HG02763 (cell line): ENCODE measurements around the gene TNRC6B.
A peak's percentile ranks its signal among the peaks of the same experiment; 100 is the strongest.
"Not testable (repeated sequence)": the region's sequence is repeated elsewhere in the genome, so short reads cannot be mapped to it uniquely, and the experiment has no call there.

Experiments used
- ATAC-seq: cut with Tn5 transposase; IDR thresholded peaks from one replicate; pipeline ENCODE4 v1.9.1; 2021; ENCODE audit warnings: mild to moderate bottlenecking, moderate library complexity; ENCODE audit not compliant: unreplicated experiment

Gene TNRC6B, protein sequence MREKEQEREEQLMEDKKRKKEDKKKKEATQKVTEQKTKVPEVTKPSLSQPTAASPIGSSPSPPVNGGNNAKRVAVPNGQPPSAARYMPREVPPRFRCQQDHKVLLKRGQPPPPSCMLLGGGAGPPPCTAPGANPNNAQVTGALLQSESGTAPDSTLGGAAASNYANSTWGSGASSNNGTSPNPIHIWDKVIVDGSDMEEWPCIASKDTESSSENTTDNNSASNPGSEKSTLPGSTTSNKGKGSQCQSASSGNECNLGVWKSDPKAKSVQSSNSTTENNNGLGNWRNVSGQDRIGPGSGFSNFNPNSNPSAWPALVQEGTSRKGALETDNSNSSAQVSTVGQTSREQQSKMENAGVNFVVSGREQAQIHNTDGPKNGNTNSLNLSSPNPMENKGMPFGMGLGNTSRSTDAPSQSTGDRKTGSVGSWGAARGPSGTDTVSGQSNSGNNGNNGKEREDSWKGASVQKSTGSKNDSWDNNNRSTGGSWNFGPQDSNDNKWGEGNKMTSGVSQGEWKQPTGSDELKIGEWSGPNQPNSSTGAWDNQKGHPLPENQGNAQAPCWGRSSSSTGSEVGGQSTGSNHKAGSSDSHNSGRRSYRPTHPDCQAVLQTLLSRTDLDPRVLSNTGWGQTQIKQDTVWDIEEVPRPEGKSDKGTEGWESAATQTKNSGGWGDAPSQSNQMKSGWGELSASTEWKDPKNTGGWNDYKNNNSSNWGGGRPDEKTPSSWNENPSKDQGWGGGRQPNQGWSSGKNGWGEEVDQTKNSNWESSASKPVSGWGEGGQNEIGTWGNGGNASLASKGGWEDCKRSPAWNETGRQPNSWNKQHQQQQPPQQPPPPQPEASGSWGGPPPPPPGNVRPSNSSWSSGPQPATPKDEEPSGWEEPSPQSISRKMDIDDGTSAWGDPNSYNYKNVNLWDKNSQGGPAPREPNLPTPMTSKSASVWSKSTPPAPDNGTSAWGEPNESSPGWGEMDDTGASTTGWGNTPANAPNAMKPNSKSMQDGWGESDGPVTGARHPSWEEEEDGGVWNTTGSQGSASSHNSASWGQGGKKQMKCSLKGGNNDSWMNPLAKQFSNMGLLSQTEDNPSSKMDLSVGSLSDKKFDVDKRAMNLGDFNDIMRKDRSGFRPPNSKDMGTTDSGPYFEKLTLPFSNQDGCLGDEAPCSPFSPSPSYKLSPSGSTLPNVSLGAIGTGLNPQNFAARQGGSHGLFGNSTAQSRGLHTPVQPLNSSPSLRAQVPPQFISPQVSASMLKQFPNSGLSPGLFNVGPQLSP (N-terminal part only)

DNA sequence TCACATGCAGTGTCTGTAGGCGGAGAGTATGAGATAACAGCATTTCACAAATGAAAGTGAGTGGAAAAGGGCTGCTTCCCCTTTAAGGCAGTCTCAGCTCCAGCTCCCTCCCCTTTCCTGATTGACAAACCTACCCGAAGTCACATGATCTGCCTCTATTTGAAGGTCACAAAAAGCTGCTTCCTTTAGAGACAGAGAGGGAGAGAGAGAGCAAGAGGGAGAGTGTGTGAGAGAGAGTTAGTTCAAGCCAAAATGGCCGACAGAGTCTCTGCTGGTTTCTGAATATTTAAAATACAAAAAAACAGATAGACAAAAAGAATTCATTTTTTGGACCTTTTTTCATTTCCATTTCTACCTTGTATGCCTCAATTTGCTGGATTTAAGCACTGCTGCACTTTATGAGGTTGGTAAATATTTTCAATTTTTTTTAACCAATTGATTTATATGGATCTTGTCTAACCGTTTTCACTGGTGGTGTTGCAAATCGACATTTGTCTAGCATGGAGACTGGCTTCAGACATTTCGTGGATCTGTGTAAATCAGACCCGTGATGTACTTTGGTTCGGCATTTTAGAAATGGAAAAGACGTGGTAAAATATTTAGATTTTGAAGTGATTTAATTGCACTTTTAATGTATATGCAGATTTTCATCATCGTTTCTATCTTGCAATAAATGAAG is at the start of gene TNRC6B:
TSS of gene TNRC6B (plus strand) at position 188 of the 679 bp plus-strand sequence. CDS start at position 399, 211 bp downstream.
- ATAC-seq: peak; percentile 79

- no peak for ATAC-seq
Observed at GRCh38 chr22:40128989-40129388, 48.7 kb upstream of the TNRC6B start.

- ATAC-seq: no peak
Observed at GRCh38 chr22:40137132-40137531, 40.6 kb upstream of the TNRC6B start.

GRCh38 chr22:40138866-40139265 is 38.9 kb upstream of the TNRC6B start:
- ATAC-seq: no peak

DNA sequence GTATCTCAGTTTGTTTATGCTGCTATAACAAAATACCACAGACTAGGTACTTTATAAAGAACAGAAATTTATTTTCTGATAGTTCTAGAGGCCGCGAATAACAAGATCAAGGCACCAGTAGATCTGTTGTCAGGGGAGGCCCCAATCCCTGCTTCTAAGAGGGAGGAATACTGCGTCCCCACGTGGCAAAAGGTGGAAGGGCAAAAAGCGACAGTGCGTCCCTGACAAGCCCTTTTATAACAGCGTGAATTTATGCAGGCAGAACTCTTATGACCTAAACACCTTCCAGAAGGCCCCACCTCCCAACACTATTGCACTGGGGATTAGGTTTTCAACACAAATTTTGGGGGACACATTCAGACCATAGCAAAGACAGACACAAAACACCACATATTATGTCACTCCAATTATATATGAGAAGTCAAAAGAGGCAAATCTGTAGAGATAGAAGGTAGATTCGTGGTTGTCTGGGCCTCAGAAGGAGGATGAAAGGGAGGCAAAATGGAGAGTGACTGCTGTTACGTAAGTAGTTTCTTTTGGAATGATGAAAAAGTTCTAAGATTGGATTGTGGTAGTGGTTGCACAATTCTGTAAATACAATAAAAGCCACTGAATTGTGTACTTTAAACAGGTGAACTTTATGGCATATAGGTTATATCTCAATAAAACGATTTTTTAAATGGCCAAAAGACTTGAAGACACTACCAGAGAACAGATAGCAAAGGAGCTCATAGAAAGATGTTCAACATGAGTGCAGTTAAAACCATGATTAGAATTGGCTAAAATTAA is 30.1 kb upstream of the TNRC6B start:
- ATAC-seq: no peak

DNA sequence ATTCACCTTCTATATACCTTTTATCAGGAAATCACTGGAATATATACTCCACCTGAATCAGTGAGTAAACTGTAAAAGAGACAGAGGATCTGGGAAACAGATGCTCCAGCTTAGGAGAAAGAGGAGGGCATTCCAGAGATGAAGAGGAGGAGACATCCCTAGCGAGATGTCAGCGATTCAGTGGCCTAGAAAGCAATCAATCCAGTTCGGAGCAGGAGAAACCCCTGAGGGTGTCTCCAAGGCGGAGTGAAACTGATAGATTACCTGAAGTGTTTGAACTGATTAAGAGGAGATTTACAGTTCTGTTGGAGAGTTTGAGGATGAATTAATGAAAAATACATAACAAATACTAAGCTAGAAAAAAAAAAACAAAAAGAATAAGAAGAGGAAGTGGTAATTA is 24.5 kb upstream of the TNRC6B start:
- no peak for ATAC-seq

DNA sequence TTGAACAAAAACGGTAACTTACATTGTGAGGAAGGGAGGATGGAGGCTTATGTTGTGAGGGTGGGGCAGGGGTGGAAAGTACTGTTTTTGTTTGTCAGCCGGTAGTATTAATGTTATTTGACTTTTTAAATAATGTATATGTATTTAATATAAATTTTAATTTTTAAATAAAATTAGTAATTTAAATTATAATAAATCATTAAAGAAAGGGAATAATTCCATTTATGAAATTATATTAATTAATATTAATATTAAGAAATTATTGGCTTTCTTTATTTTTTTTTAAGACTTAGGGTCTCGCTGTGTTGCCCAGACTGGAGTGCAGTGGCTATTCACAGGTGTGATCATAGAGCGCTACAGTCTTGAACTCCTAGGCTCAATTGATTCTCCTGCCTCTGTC is 24.0 kb upstream of the TNRC6B start:
- ATAC-seq: no peak

DNA sequence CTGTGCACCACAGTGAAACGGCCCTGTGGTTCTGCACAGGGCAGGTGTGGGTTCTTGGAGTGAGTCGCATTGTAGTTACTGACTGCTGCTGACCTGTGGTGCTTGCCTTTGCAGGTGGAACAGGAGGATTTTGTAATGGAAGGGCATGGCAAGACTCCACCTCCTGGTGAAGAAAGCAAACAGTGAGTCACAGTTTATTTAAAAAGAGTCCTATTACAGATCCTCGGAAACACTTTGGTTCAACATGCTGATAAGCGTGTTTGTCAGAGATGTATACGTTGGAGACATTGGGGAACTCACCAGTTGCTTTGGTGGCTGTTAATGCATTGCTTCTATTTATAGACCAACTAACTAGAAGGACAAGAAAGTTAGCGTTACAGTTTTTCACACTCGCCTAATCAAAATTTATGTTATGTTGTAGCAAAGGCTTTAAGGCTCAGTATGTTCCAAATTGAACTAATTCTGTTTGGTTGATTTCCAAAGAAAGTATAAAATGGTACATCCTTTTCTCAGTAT is 21.7 kb upstream of the TNRC6B start:
- ATAC-seq: no peak

GRCh38 chr22:40156682-40157081 is 21.0 kb upstream of the TNRC6B start:
- not testable (repeated sequence) for ATAC-seq

DNA sequence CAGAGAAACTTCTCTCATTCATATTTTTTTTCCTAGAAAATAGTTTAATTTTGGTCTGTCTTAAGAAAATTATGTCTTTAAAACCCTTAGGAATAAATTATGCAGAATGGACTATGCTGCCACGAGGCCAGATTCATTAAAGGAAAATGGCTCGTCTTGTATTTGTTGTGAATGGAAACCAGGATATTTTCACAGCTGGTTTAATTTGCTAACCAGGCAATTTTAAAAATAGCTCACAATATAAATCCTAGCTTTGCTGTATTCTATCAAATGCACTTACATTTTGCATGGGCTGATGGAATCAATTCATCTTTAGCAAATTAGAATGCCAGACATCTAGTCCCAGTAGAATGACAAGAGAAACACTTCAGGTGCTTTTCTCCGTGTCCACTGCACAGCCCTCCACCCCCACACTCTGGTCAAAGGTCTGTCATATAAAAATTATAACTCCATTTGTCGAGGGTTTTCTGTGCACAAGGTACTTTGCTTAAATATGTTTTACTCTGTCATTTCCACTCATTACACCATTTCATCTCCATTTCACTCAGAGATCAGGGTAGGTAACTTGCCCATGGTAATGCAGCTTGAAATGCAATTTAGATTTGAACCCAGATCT is 20.3 kb upstream of the TNRC6B start:
- no peak for ATAC-seq

DNA sequence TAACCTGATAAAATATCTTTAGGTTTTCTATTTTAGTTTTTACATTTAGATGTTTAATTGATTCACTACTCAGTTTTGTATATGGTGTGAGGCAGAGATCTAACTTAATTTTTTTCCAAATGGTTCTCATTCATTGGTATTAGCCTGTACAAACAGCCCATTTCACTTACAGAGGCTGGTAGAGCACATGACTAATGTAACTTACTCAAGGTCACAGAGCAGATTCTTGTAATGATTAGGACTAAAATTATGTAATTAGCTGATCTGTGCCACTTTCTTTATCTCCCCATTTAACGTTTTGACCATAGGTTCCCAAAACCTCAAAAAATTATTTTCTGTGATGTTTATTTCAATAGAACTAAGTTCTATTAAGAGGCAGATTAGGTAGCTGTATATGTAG is 16.5 kb upstream of the TNRC6B start:
- no peak for ATAC-seq

- ATAC-seq: not testable (repeated sequence)
Observed at GRCh38 chr22:40165537-40165936, 12.2 kb upstream of the TNRC6B start.

GRCh38 chr22:40175611-40176244 is 2.0 kb upstream of the TNRC6B start:
- ATAC-seq: no peak

- no peak for ATAC-seq
Observed at GRCh38 chr22:40176921-40177737, 596 bp upstream of the TNRC6B start.

DNA sequence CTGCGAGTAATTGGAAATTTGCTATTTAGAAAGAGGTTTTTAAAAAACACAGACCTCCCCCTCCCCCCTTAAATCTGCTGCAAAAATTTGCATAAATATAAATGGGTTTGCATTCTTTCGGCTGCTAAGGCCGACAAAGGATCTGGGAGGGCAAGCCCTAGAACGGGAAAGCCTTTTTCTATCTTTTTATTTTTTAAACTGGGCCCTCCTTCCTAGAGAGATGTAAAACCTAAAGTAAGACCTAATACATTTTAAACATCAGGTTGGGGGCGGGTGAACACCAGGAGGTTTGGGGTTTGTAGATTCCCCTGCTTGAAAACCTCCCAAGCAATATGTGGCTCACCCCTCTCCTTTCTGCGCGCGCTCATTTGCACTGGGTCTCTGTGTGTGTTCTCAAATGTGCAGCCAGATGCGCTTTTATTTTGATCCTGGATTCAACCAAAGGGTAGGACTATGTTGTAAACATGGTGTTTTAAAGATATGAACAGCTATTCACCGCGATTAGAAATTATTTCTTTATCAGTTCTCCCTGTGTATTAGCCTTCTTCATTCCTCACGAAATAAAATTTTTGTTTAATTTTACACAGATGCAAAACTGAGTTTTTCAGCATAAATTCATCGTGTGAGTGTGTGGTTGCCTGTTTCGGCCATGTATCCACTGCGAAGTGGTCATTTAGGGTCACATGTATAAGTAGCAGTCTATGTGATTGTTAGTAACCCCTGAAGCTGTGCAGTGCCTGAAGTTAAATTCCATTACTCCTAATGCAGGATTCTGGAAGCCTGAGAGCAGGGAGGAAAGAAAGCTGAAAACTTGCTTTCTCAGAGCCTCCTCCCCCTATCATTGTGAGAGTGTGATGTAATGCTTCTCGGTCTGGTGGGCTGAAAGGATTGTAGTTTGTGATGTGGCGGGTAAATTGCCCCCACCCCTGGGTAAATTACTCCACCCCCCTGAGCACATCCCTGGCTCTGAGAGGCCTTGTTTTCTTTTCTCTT is 988 bp downstream of the TNRC6B start:
- no peak for ATAC-seq

GRCh38 chr22:40179526-40179925 is 1.8 kb downstream of the TNRC6B start:
- no peak for ATAC-seq

DNA sequence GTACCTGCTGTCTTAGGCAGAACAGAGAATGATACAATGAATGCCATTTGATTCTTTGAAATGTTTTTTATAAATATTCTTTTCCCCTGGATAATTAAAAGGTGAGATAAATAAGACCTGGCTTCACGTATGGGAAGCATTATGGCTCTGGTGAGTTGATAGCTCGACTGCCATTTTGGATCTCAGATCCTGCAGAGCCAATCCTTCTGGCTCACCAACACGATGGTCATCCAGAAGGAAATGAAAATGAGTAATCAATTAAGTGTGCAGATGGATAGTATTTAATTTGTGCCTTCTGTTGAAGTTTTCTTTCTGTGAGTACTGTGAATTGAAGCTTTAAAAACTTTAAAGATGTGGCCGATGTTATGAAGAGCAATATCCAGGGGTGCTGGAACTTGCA is 2.7 kb downstream of the TNRC6B start:
- ATAC-seq: no peak
